Activated CD4-positive, alpha-beta T cell treated with anti-CD3 and anti-CD28 coated beads, Interleukin-2, amount 10 ng/mL, durations not matched to agents 7 days and 5 days (primary cell): ENCODE results near the gene IGF2R. TPM values are rescaled to one million over a fixed set of nuclear protein-coding genes. Genes with fewer than 3 reads are reported as not detected.
"Not testable (repeated sequence)": the region's sequence is repeated elsewhere in the genome, so short reads cannot be mapped to it uniquely, and the experiment has no call there.

ENCODE experiments used
- CTCF ChIA-PET: fragments of 350-600 bp; sonication (Branson Sonifier 250); formaldehyde crosslinking; loops from one replicate; lab custom pipeline; 2021; ENCODE audit warnings: antibody characterized with exemption; lab: Charles Lee
- POLR2A ChIA-PET: fragments of 350-600 bp; sonication (Branson Sonifier 250); formaldehyde crosslinking; loops from one replicate; lab custom pipeline; 2021; ENCODE audit warnings: antibody characterized with exemption; lab: Charles Lee
- DNase-seq: peaks from one replicate; pipeline ENCODE4 v3.0.0-alpha.2; 2020
- H3K27ac Mint-ChIP-seq: one replicate; pipeline ENCODE4 v1.8.0; 2021; ENCODE audit warnings: mild to moderate bottlenecking, moderate library complexity, mixed read lengths
- H3K27me3 Mint-ChIP-seq: one replicate; pipeline ENCODE4 v1.8.0; 2021; ENCODE audit warnings: mixed read lengths
- H3K36me3 Mint-ChIP-seq: one replicate; pipeline ENCODE4 v1.8.0; 2021; ENCODE audit warnings: low read depth, mixed read lengths
- H3K4me1 Mint-ChIP-seq: one replicate; pipeline ENCODE4 v1.8.0; 2021; ENCODE audit warnings: mixed read lengths
- H3K4me3 Mint-ChIP-seq: one replicate; pipeline ENCODE4 v1.8.0; 2021; ENCODE audit warnings: mild to moderate bottlenecking, moderate library complexity, mixed read lengths
- H3K9me3 Mint-ChIP-seq: one replicate; pipeline ENCODE4 v1.8.0; 2021; ENCODE audit warnings: mixed read lengths
- total RNA-seq, 2 experiments: library from RNA; stranded (reverse); gene quantifications; one replicate each; pipeline ENCODE4 v1.2.3, GENCODE V29; 2021

Gene IGF2R
- total RNA-seq, 2 experiments from 2014 or later, result 62.8 to 65.0 TPM

DNA sequence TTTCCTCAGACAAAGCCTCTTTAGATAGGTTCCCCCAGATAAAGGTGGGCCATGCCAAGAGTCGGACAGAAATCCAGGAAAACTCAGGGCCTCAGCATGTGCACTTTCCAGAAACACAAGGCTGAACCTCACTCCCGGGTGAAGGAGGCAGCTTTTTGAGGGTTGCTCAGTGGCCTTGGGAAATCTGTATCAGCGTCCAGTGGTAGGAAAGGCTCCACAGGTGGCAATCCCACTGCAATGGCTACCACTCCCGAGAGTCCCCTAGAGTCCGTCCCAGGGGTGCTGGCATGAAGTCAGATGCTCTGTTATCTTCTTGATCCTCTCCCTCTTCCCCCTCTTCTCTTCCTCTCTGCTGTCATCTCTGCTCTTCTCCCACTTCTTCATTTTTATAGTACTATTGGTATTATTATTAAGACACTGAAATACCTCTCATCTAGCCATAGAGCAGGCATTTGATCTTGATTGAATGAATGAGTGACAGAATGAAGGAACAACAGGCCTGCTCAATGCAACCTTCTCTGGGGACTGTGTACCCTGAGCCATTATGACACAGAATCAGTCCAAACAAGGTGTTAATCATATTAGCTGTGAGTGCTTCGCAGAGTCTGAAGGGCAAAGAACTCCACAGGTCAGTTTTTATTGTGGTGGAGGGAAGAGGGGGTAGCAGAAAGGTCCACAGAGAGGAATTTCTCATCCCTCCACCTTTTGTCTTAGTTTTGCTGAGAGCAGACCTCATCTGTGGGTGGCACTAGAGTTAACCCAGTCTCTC, 166.1 kb downstream of the IGF2R start:
- Mint-ChIP-seq H3K4me1 (peaks cover 9% of the 10 kb centered on the region), H3K36me3 (no peaks in the 10 kb centered on the region), H3K9me3 (no peaks in the 10 kb centered on the region), H3K4me3 (no peak overlapping the region), H3K27ac (no peak overlapping the region), H3K27me3 (no peaks in the 10 kb centered on the region)
- POLR2A ChIA-PET, result no interaction called here
- no peak for DNase-seq
- CTCF ChIA-PET, result no interaction called here

DNA sequence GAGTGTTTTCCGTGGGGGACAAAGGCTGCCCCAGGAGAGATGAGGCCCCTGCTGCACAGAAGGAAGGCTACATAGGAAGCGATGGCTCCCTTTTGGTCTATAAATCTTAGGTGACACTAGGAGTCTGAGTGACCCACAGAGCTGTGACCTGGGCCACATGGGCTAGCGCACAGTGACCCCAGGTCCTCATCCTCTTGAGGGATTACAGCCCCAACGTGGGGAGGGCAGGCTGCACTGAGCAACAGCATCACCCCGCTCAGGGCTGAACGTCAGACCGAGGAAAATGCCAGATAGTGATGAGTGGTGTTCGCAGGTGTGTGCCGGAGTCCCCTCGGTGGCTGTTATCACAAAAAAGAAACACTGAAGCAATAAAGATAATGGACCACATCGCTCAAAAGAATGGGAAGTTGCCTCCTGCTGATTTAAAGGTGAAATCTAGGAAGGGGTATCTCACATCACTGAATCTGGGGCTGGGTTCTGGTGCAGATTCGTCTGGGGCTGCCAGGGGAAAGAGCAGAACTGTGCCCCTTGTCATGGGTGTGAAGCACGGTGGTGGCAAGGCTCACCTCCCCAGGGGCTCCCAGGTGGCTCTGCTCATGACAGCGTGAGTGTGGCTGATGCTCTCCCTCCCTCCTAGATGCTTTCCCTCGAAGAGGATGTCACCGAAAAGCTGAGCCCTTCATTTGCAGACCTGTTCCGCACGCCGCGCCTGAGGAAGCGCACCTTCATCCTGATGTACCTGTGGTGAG, 167.2 kb downstream of the IGF2R start:
- POLR2A ChIA-PET, result no interaction called here
- no peak for DNase-seq
- Mint-ChIP-seq H3K4me1 (peaks cover 9% of the 10 kb centered on the region), H3K27ac (no peak overlapping the region), H3K36me3 (no peaks in the 10 kb centered on the region), H3K9me3 (no peaks in the 10 kb centered on the region), H3K4me3 (no peak overlapping the region), H3K27me3 (no peaks in the 10 kb centered on the region)
- CTCF ChIA-PET, result no interaction called here

DNA sequence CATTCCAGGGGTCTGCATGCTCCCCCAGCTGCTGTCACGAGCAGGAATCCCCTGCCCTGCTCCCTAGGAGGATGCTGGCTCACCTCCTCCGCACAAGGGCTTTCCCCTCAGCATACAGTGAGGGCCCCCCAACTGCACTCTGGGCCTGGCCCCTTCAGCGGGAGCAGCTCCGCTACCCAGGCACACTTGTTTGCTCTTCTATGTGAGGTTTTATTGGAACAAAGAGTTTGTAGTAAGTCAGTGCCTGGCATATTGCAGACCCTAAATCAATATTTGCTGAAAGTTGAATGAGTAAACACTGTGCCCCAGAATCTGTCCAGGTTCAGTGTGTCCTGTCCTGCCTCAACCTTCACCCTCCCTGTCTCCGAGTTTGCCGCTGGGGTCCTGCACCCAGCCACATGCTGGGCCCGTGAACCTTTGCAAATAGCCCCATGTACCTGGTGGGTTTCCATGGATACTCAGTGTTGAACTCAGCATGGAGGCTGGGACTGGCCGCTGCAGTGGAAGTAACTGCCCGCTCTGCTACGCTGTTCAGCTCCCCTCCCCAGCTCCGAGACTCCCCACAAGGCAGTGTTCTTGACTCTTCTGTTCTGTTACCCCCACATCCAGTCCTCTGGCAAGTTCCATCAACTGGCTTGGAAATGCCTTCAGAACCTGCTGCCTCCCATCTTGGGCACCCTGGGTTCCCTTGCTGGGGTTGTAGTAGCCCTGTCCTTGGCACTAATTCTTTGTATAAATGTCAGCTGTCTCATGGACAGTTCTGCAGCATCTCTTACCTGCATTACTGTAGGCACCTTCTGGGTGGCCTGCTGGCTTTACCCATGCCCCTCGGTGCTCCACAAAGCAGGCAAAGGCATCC, 168.5 kb downstream of the IGF2R start:
- Mint-ChIP-seq H3K9me3 (no peaks in the 10 kb centered on the region), H3K4me3 (no peak overlapping the region), H3K27ac (no peak overlapping the region), H3K4me1 (peaks cover 9% of the 10 kb centered on the region), H3K27me3 (no peaks in the 10 kb centered on the region), H3K36me3 (no peaks in the 10 kb centered on the region)
- CTCF ChIA-PET, result interaction anchor here (1.0 to 1.8 kb wide), 3 partner anchors 10 to 397 kb away, joined by 3 to 5 read pairs (median 4); no protein-coding TSS in a partner anchor
- POLR2A ChIA-PET, result no interaction called here
- DNase-seq, result no peak

DNA sequence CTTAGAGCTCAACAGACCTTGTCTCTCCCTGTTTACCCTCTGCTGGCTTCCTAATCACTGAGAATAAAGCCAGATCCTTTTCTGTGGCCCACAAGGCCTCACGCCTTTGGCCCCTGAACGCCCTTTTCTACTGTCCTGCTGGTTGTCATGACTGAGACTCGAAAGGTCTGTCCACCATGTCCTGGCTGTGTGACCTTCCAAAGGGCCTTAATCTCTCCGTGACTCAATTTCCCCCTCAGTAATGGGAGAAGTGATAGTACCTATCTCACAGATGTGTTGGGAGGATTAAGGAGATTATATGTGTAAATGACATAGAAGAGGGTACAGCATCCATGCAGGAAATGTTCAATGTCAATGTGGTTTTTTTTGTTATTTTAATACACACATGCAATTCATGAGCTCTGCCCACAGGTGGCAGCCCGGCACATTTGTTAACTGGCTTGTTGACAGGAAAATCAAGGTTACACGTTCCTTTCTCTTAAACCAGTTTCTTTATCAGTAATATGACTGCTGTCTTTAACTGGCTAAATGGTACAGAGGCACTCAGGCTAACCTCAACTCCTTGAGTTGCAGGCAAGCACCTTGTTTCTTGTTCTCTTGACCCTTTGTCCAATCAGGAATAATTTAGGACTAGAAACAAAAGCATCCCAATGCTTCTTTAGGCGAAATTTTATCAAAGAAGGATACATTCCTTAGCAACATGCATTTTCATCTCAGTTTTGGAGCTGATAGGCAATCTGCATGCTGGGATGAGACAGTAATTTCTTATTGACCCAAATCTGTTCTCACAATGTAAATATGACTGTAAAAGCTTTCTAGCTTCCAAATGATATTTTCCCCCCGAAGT, 169.3 kb downstream of the IGF2R start:
- ChIA-PET POLR2A (no interaction called here), CTCF (interaction anchor here (0.6 to 1.8 kb wide), 6 partner anchors 9 to 396 kb away, joined by 3 to 5 read pairs (median 4); no protein-coding TSS in a partner anchor)
- no peaks in the 10 kb centered on the region for H3K9me3 Mint-ChIP-seq
- DNase-seq, result peak; percentile 79
- peaks cover 9% of the 10 kb centered on the region for H3K4me1 Mint-ChIP-seq
- H3K36me3 Mint-ChIP-seq, result no peaks in the 10 kb centered on the region
- no peaks in the 10 kb centered on the region for H3K27me3 Mint-ChIP-seq
- no peak overlapping the region for H3K4me3 Mint-ChIP-seq
- peak overlapping the region; percentile 21 for H3K27ac Mint-ChIP-seq

DNA sequence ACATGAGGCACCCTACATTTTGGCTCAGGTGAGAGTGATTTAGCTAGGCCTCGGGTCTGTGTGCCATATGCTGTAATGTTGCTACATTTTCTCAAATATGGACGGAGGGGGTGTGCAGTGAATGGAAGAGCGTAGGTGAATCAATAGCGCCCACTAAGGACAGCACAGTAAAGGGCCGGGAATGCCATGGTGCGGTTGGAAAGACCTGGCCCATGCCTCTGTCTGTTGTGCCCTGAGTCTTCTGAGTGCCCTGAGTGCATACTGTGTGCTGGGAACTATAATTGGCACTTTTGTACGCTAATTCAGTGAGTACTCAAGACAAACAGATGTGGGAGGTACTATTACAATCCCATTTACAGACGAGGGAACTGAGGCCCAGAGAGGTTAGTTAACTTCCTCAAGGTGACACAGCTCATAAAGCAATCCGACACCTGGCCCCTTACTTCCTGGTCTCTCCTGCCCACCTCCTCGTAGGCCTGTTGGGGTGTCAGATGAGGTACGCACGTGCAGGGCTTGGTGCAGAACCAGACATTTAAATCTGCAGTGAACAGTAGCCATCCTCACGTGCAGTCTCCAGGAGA, 170.0 kb downstream of the IGF2R start:
- Mint-ChIP-seq H3K9me3 (no peaks in the 10 kb centered on the region), H3K36me3 (no peaks in the 10 kb centered on the region), H3K27ac (peak overlapping the region; percentile 21), H3K27me3 (no peaks in the 10 kb centered on the region), H3K4me1 (peaks cover 9% of the 10 kb centered on the region), H3K4me3 (no peak overlapping the region)
- DNase-seq, result no peak
- CTCF ChIA-PET, result interaction anchor here (0.6 to 1.8 kb wide), 5 partner anchors 8 to 373 kb away, joined by 3 to 5 read pairs (median 3); no protein-coding TSS in a partner anchor
- POLR2A ChIA-PET, result no interaction called here

DNA sequence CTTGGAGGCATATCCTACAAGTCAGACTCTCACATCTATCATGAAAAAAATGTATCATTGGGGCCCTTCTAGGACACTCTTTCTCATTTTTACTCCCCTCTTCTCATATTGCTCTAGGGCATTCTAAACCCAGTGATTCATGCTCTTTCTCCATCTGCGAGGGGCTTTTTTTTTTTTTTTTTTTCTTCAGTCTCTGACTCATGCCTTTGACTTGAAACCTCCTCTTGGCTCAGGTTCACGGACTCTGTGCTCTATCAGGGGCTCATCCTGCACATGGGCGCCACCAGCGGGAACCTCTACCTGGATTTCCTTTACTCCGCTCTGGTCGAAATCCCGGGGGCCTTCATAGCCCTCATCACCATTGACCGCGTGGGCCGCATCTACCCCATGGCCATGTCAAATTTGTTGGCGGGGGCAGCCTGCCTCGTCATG, 170.6 kb downstream of the IGF2R start:
- H3K27ac Mint-ChIP-seq, result no peak overlapping the region
- ChIA-PET CTCF (no interaction called here), POLR2A (no interaction called here)
- DNase-seq, result no peak
- no peak overlapping the region for H3K4me3 Mint-ChIP-seq
- no peaks in the 10 kb centered on the region for H3K9me3 Mint-ChIP-seq
- H3K4me1 Mint-ChIP-seq, result peaks cover 9% of the 10 kb centered on the region
- no peaks in the 10 kb centered on the region for H3K27me3 Mint-ChIP-seq
- no peaks in the 10 kb centered on the region for H3K36me3 Mint-ChIP-seq

DNA sequence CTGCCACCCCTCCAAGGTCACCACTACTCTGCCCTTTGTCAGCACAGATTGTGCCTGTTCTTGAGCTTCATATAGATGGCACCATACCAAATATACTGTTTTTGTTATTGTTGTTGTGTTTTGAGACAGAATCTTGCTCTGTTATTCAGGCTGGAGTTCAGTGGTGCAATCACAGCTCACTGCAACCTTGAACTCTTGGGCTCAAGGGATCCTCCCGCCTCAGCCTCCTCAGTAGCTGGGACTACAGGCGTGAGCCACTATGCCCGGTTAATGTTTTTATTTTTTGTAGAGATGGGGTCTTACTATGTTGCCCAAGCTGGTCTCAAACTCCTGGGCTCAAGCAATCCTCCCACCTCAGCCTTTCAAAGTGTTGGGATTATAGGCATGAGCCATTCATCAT, 171.6 kb downstream of the IGF2R start:
- H3K4me3 Mint-ChIP-seq, POLR2A ChIA-PET, H3K36me3 Mint-ChIP-seq, DNase-seq, H3K27me3 Mint-ChIP-seq, H3K9me3 Mint-ChIP-seq, H3K4me1 Mint-ChIP-seq, H3K27ac Mint-ChIP-seq: not testable (repeated sequence)
- CTCF ChIA-PET, result interaction anchor here (0.8 to 1.5 kb wide), 2 partner anchors 12 to 1651 kb away, joined by 3 to 4 read pairs; no protein-coding TSS in a partner anchor

DNA sequence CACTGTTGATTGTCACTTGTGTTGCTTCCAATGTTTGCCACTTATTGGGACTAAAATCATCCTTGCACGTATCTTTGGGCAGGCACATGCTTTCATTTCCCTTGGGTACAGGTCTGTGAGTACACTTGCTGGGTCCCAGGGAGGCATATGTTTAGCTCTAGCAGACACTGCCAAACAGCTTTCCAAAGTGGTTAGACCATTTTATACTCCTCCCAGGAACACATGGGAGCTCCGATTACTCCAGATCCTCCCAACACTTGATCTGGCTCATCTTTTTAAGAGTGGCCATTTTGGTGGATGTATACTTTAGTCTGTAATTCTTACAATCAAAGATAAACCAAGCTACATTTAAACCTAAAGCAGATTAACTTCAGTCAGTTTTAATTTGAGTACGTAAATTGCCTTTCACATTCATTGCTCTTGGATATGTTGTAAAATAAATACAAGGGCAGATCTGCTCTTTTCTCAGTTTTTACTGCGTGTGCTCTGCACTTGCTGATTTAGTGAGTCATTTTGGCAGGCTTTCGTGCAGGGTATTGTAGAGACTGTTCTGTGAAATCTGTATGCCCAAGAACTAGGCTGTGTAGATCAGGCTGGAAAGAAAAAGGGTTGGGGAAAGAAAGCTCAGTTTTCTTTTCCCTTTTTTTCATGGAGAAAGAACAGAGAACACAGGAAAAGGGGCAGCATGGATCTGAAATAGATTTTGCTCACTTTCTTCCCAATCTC, 172.3 kb downstream of the IGF2R start:
- H3K27ac Mint-ChIP-seq, result no peak overlapping the region
- peaks cover 9% of the 10 kb centered on the region for H3K4me1 Mint-ChIP-seq
- ChIA-PET POLR2A (no interaction called here), CTCF (interaction anchor here (0.8 to 1.5 kb wide), 2 partner anchors 13 to 1652 kb away, joined by 3 to 4 read pairs; no protein-coding TSS in a partner anchor)
- no peaks in the 10 kb centered on the region for H3K36me3 Mint-ChIP-seq
- DNase-seq, result no peak
- H3K9me3 Mint-ChIP-seq, result no peaks in the 10 kb centered on the region
- H3K27me3 Mint-ChIP-seq, result no peaks in the 10 kb centered on the region
- no peak overlapping the region for H3K4me3 Mint-ChIP-seq

DNA sequence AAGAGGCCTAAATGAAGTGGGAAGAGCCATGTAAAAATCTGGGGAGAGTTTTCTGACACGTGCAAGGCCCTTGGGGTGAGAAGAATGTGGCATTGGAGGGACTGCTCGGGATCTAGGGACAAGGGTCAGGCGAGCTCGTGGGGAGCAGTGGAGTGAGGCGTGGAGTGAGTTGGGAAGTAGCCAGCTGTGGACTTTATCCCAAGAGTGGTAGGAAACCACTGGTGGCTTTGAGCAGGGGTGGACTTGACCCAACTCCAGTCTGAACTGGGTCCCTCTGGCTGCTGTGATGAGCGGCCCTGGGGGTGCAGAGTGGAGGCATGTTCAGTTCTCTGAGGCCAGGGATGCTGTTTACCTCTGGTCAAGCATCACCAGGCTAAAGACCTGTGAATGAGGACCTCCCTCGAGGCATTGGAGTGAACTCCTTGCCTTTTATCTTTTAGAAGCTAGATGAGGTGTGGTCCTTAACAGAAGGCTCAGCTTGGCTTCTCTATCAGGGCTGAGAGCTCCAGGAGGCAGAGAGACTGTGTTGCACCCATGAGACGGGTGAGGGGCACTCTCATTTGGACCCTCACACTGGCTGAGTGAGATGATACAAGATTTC, 173.3 kb downstream of the IGF2R start:
- ChIA-PET POLR2A (no interaction called here), CTCF (interaction anchor here (2.4 kb wide), 1 partner anchor 314 kb away, joined by 8 read pairs; no protein-coding TSS in a partner anchor)
- Mint-ChIP-seq H3K4me3 (no peak overlapping the region), H3K27me3 (no peaks in the 10 kb centered on the region), H3K36me3 (no peaks in the 10 kb centered on the region), H3K27ac (no peak overlapping the region), H3K9me3 (no peaks in the 10 kb centered on the region), H3K4me1 (peaks cover 9% of the 10 kb centered on the region)
- no peak for DNase-seq

DNA sequence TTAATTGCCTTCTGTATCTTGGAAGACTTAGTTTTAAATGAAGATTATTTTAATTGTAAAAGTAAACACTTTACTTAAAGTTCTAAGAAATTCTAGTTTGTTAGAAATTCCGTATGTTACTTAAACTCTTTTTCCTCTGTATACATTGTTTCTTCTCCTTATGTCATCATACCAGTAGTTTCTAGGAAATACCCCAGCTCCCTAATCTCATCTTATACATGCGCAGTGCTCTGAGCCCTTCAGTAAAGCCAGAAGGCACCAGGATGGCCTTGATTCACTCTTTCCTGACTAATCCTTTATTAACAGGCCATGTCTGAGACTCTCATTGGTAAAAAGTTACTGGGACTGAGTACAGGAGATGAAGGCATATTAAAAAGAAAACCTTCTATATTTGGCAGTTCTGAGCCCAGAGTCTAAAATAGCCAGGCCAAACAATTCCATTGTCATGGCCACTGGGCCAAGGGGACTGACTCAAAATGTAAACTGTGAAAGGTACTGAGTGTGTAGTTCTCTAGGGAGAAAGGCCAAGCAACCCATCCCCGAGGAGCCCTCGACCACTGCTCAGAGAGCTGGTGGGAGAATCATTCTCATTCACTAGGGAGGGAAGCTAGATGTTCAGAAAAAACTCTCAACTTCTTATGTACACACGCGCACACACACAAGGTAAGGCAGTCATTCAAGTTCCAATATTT, 177.7 kb downstream of the IGF2R start:
- CTCF ChIA-PET, result interaction anchor here (1.2 kb wide), 1 partner anchor 9 kb away, joined by 3 read pairs; no protein-coding TSS in a partner anchor
- no peak overlapping the region for H3K4me3 Mint-ChIP-seq
- H3K9me3 Mint-ChIP-seq, result no peaks in the 10 kb centered on the region
- H3K4me1 Mint-ChIP-seq, result no peaks in the 10 kb centered on the region
- no peaks in the 10 kb centered on the region for H3K36me3 Mint-ChIP-seq
- DNase-seq, result no peak
- POLR2A ChIA-PET, result no interaction called here
- H3K27ac Mint-ChIP-seq, result no peak overlapping the region
- H3K27me3 Mint-ChIP-seq, result peaks cover 5% of the 10 kb centered on the region
